G401.6 (cell line): Measurements from ENCODE around the gene CRADD.
"Not testable (repeated sequence)": the region's sequence is repeated elsewhere in the genome, so short reads cannot be mapped to it uniquely, and the experiment has no call there.

Experiments
- FAIRE-seq: peaks from 2 replicates; lab custom pipeline; 2012; peaks lifted over from hg19 to GRCh38; lab: Jason Lieb, UNC

The CRADD gene

GRCh38 chr12:93784339-93785086, 107.3 kb downstream of the CRADD start:
- no peak for FAIRE-seq

GRCh38 chr12:93785249-93786010, 108.3 kb downstream of the CRADD start:
- FAIRE-seq, result no peak

- FAIRE-seq, result no peak
These were observed 109.7 kb downstream of the CRADD start for GRCh38 chr12:93786656-93787397.

- FAIRE-seq, result no peak
These were observed 111.7 kb downstream of the CRADD start for GRCh38 chr12:93788853-93789252.

GRCh38 chr12:93789767-93790166, 112.6 kb downstream of the CRADD start:
- FAIRE-seq, result no peak

GRCh38 chr12:93790472-93791152, 113.4 kb downstream of the CRADD start:
- no peak for FAIRE-seq

- no peak for FAIRE-seq
These were observed 115.8 kb downstream of the CRADD start for GRCh38 chr12:93793007-93793406.

- FAIRE-seq, result no peak
These were observed 116.8 kb downstream of the CRADD start for GRCh38 chr12:93793983-93794382.

- no peak for FAIRE-seq
These were observed 117.6 kb downstream of the CRADD start for GRCh38 chr12:93794738-93795137.

GRCh38 chr12:93795352-93795751, 118.2 kb downstream of the CRADD start:
- FAIRE-seq, result no peak

GRCh38 chr12:93796729-93797128, 119.6 kb downstream of the CRADD start:
- no peak for FAIRE-seq

GRCh38 chr12:93798279-93799151, 121.3 kb downstream of the CRADD start:
- no peak for FAIRE-seq

- FAIRE-seq, result not testable (repeated sequence)
These were observed 124.5 kb downstream of the CRADD start for GRCh38 chr12:93801666-93802065.

- no peak for FAIRE-seq
These were observed 125.1 kb downstream of the CRADD start for GRCh38 chr12:93802293-93802692.

- FAIRE-seq, result no peak
These were observed 125.7 kb downstream of the CRADD start for GRCh38 chr12:93802698-93803423.

GRCh38 chr12:93803424-93803807, 126.2 kb downstream of the CRADD start:
- no peak for FAIRE-seq

- FAIRE-seq, result no peak
These were observed 127.4 kb downstream of the CRADD start for GRCh38 chr12:93804392-93805179.

- no peak for FAIRE-seq
These were observed 128.6 kb downstream of the CRADD start for GRCh38 chr12:93805736-93806141.

GRCh38 chr12:93807354-93807753, 130.2 kb downstream of the CRADD start:
- FAIRE-seq, result no peak
